ENCODE data around the gene SLC38A6. TPM values are rescaled to one million over a fixed set of nuclear protein-coding genes. Genes with fewer than 3 reads are reported as not detected.

SLC38A6 gene
- total and polyA plus RNA-seq, 9 of the 15 experiments (the other 6 are each of a cell fraction or from before 2014, with no cell fraction given): 9.8 to 40.3 (median 17.6) TPM

DNA sequence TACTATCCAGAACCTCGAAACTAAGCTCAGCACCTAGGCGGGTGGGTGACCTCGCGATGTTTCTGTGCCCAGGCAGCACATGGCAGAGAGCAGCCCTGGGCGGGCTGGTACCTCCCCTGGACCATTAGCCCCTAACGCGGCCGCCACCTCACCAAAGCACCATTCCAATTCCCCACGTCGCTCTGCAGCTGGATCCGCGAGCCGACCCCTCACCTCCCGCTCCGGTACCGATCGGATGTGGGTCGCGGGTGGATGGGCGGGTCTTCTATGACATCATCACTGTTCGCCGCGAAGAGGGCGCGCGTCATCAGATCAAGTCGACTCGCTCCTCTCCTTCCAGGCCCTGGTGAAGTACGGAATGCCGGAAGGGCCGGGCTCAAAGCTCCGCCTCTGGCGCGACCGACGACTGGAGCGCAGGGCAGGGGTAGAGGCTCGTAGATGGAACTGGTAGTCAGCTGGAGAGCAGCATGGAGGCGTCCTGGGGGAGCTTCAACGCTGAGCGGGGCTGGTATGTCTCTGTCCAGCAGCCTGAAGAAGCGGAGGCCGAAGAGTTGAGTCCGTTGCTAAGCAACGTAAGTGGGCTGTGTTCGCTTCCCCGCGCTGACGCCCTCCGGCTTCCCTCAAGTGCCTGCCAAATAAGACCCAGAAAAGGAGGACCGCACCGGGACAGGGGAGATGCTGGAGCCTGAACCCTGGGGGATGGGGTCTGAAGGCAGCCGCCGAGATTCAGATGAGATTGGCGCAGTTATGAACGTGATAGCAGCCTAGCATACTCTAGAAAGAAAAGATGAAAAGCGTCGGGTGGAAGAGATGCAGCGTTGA is at the start of gene SLC38A6, which contains the start of gene TRMT5 (continued):
- peak; percentile 98 for TF ChIP-seq RFX1 (IDR thresholded peaks at IDR 0.05)
- TF ChIP-seq YY1 (IDR thresholded peaks at IDR 0.05; ENCODE audit: borderline replicate concordance in 1 of 3, control insufficient read depth in 1 of 3, extremely low read depth in 1 of 3, insufficient read depth in 3 of 3, insufficient read length in 1 of 3, insufficient replicate concordance in 2 of 3, low read depth in 1 of 3, low read length in 2 of 3): peak in 2 of 3 experiments; percentile 13 to 63
- TF ChIP-seq, protein P1, sequence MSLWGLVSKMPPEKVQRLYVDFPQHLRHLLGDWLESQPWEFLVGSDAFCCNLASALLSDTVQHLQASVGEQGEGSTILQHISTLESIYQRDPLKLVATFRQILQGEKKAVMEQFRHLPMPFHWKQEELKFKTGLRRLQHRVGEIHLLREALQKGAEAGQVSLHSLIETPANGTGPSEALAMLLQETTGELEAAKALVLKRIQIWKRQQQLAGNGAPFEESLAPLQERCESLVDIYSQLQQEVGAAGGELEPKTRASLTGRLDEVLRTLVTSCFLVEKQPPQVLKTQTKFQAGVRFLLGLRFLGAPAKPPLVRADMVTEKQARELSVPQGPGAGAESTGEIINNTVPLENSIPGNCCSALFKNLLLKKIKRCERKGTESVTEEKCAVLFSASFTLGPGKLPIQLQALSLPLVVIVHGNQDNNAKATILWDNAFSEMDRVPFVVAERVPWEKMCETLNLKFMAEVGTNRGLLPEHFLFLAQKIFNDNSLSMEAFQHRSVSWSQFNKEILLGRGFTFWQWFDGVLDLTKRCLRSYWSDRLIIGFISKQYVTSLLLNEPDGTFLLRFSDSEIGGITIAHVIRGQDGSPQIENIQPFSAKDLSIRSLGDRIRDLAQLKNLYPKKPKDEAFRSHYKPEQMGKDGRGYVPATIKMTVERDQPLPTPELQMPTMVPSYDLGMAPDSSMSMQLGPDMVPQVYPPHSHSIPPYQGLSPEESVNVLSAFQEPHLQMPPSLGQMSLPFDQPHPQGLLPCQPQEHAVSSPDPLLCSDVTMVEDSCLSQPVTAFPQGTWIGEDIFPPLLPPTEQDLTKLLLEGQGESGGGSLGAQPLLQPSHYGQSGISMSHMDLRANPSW (CRISPR knock-in tag; IDR thresholded peaks at IDR 0.05): no peak
- TF ChIP-seq, protein P2, sequence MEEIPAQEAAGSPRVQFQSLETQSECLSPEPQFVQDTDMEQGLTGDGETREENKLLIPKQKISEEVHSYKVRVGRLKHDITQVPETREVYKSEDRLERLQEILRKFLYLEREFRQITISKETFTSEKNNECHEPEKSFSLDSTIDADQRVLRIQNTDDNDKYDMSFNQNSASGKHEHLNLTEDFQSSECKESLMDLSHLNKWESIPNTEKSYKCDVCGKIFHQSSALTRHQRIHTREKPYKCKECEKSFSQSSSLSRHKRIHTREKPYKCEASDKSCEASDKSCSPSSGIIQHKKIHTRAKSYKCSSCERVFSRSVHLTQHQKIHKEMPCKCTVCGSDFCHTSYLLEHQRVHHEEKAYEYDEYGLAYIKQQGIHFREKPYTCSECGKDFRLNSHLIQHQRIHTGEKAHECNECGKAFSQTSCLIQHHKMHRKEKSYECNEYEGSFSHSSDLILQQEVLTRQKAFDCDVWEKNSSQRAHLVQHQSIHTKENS (CRISPR knock-in tag; IDR thresholded peaks at IDR 0.05): no peak
- no peak for TF ChIP-seq ZBTB17 (CRISPR knock-in tag; IDR thresholded peaks at IDR 0.05)
- peak; percentile 39; the same call in 1 of the 2 replicates for TF ChIP-seq ETV1 (tag; conservative IDR thresholded peaks at IDR 0.05; ENCODE audit: low read depth)
- TF ChIP-seq, protein P3, sequence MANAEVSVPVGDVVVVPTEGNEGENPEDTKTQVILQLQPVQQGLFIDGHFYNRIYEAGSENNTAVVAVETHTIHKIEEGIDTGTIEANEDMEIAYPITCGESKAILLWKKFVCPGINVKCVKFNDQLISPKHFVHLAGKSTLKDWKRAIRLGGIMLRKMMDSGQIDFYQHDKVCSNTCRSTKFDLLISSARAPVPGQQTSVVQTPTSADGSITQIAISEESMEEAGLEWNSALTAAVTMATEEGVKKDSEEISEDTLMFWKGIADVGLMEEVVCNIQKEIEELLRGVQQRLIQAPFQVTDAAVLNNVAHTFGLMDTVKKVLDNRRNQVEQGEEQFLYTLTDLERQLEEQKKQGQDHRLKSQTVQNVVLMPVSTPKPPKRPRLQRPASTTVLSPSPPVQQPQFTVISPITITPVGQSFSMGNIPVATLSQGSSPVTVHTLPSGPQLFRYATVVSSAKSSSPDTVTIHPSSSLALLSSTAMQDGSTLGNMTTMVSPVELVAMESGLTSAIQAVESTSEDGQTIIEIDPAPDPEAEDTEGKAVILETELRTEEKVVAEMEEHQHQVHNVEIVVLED (CRISPR knock-in tag; IDR thresholded peaks at IDR 0.05): 0 out of 2 replicates have a peak, but pooled peaks have one; percentile 24
- TF ChIP-seq CEBPB (tag; IDR thresholded peaks at IDR 0.05): no peak
- TF ChIP-seq ZNF239 (CRISPR knock-in tag; IDR thresholded peaks at IDR 0.05): no peak
- no peak for TF ChIP-seq ZNF699 (CRISPR knock-in tag; IDR thresholded peaks at IDR 0.05; ENCODE audit: insufficient replicate concordance)
- no peak for TF ChIP-seq TCF7 (IDR thresholded peaks at IDR 0.05; ENCODE audit: borderline replicate concordance)
- no peak for TF ChIP-seq SMAD4 (CRISPR knock-in tag; conservative IDR thresholded peaks at IDR 0.05)
- peak; percentile 66 for TF ChIP-seq ZFX (CRISPR knock-in tag; IDR thresholded peaks at IDR 0.05)
- peak; percentile 89 for TF ChIP-seq POLR2G (IDR thresholded peaks at IDR 0.05; ENCODE audit: low read depth, low read length)
- TF ChIP-seq ESRRA (IDR thresholded peaks at IDR 0.05; ENCODE audit: borderline replicate concordance, low read depth): 0 out of 2 replicates have a peak, but pooled peaks have one; percentile 26
- TF ChIP-seq SMARCC2 (IDR thresholded peaks at IDR 0.05; ENCODE audit: low read depth): 0 out of 2 replicates have a peak, but pooled peaks have one; percentile 20
- TF ChIP-seq, protein P4, sequence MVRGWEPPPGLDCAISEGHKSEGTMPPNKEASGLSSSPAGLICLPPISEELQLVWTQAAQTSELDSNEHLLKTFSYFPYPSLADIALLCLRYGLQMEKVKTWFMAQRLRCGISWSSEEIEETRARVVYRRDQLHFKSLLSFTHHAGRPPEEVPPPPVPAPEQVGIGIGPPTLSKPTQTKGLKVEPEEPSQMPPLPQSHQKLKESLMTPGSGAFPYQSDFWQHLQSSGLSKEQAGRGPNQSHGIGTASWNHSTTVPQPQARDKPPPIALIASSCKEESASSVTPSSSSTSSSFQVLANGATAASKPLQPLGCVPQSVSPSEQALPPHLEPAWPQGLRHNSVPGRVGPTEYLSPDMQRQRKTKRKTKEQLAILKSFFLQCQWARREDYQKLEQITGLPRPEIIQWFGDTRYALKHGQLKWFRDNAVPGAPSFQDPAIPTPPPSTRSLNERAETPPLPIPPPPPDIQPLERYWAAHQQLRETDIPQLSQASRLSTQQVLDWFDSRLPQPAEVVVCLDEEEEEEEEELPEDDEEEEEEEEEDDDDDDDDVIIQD (CRISPR knock-in tag; IDR thresholded peaks at IDR 0.05): no peak
- peak; percentile 59 for TF ChIP-seq POLR2B (IDR thresholded peaks at IDR 0.05; ENCODE audit: low read depth, partially characterized antibody)
- TF ChIP-seq KDM2B (CRISPR knock-in tag; IDR thresholded peaks at IDR 0.05): no peak
- no peak for TF ChIP-seq SETDB1 (IDR thresholded peaks at IDR 0.05; ENCODE audit: low read length)

Measured in K562 (cell line).